Stimulated activated CD8-positive, alpha-beta memory T cell treated with anti-CD3 and anti-CD28 coated beads, Interleukin-2, amount 100 ng/mL, for 1 hour (primary cell): ENCODE data around the gene PLD4.
"Not testable (repeated sequence)": the region's sequence is repeated elsewhere in the genome, so short reads cannot be mapped to it uniquely, and the experiment has no call there.

Experiments used
- DNase-seq, 2 donors: peaks; one replicate each; pipeline ENCODE4 v3.0.0-alpha.2; 2020; ENCODE audit warnings: low read depth in 2 of 2

The PLD4 gene

DNA sequence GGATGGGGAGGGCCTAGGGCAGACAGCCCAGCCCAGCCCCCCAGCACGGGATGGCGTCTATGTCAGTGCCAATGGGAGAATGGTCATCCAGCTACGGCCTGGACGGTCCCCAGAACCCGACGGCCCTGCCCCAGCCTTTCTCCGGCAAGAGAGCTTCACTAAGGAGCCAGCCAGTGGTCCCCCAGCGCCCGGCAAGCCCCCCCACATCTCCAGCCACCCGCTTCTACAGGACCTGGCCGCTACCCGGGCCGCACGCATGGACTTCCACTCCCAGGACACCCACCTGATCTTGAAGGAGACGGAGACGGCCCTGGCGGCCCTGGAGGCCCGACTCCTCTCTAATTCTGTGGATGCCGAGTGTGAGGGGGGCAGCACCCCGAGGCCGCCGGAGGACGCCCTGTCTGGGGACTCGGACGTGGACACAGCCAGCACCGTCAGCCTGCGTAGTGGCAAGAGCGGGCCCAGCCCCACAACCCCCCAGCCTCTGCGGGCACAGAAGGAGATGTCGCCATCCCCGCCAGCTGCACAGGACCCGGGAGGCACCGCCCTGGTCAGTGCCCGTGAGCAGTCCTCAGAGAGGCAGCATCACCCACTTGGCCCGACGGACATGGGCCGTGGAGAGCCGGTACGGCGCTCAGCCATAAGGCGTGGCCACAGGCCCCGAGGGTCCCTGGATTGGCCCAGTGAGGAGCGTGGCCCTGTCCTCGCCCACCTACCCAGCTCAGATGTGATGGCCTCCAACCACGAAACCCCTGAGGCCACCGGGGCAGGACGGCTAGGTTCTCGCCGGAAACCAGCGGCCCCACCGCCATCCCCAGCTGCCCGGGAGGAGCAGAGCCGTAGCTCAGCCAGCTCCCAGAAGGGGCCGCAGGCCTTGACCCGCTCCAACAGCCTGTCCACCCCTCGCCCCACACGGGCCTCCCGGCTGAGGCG lies 37.7 kb upstream of the PLD4 start:
- no peak for DNase-seq

- no peak for DNase-seq
These were observed 36.8 kb upstream of the PLD4 start for GRCh38 chr14:104887623-104888488.

- no peak for DNase-seq
These were observed 35.9 kb upstream of the PLD4 start for GRCh38 chr14:104888489-104889374.

DNA sequence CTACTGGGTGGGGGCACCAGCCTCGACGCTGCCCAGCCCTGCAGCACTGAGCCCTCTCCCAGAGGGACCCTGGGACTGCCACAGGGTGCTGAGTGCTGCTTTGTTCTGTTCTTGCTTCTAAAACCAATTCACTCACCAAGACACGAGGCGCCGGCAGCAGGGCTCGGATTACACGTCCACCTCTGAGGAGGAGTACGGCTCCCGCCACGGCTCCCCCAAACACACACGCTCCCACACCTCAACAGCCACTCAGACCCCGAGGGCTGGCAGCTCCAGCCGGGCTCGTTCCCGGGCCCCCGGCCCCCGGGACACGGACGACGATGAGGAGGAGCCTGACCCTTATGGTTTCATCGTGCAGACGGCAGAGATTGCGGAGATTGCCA lies 35.3 kb upstream of the PLD4 start:
- no peak for DNase-seq

DNA sequence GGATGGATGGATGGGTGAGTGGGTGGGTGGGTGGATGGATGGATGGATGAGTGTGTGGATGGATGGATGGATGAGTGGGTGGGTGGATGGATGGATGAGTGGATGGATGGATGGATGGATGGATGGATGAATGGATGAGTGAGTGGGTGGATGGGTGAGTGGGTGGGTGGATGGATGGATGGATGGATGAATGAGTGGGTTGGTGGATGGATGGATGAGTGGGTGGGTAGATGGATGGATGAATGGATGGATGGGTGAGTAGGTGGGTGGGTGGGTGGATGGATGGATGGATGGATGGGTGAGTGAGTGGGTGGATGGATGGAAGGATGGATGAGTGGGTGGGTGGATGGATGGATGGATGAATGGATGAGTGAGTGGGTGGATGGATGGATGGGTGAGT lies 34.4 kb upstream of the PLD4 start:
- not testable (repeated sequence) for DNase-seq

DNA sequence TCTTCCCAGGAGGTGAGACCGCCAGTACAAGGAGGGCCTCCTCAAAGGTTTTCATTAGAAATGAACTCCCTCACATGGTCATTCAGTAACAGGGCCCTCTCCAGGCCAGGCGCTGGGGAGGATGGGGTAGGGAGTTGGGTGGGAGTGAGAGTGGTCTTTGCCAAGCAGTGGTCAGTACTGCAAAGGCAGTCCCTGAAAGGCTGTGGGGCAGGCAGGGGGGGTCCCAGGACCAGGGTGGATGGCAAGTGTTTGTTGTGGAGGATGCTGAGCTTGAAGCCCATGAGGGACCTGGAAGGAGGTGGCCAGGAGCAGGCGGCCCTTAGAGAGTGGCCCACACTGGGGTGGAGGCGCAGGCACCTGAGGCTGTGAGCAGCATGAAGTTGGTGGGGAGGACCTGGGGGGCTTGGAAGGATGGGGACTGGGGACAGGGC lies 33.5 kb upstream of the PLD4 start:
- DNase-seq, result no peak

DNA sequence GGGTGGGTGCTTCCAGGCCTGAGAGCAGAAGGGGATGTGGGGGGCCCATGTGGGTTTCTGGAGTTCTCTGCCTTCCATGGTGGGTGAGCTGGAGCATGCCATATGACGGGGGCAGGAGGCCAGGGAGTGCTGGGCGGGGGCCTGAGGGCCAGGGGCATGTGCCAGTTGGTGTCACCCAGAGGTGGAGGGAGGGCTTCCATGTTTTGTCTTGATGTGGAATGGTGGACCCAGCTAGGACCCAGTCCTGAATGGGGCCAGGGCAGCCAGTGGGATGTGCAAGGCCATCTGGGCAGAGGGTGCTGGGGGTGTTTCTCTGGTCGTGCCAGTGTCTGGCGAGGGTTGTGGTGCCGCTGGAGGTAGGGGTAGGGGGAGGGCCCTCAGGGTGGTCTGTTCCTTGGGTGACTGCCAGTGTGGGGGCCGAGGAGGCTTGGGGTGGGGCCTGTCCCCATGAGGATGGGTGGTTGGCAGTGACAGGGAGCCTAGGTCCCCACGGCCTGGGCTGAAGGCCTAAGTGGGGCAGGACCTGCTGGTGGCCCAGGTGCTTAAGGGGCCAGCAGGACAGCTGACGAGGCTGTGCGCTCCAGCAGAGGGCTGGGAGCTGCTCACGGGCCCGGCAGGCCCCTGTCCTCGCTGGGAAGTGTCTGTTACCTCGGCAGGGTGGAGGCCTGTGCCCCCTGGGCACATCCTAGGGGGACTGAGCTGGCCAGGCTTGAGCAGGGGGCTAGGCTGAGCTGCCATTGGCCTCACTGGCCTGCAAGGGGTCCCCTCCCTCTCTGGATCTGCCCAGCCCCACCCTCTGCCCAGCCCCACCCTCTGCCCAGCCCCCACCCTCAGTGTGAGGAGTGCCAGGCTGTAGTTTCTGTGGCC lies 32.8 kb upstream of the PLD4 start:
- no peak for DNase-seq

DNA sequence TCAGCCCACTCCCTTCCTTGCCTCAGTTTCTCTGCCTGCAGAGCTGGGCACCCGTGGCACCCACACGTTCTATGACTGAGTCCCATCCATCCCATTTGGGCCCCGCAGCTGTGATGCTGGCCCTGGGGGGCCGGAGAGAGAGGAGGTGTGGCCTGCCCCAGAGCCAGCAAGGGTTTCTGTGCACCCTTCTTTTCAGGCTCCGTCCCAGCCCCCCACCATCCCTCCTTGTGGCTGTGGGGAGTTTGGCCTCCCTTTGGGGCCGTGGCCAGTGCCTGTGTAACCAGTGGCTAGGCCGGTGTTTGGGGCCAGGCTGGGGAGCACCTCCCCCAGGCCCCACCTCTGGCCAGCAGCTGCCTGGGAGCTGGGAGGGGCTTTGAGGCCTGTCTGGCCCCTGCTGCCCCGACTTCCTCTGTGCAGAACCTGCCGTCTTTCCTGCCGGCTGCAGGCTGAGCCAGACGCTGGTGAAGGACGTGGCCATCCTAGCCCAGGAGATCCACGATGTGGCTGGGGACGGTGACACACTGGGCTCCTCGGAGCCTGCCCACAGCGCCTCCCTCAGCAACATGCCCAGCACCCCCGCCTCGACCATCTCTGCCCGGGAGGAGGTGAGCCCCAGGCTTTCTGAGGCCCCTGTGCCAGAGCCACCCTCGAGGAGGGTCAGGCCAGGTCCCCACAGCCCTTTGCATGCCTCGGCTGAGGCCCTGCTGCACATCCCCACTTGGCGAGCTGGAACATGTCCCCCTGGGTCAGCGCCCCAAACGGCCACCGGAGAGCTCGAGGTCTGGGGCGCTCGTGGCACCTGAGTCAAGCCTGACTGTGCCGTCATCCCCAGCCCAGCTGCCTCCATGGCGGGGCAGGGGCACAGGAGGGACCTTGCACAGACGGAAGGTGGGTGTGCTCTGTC lies 31.9 kb upstream of the PLD4 start:
- no peak for DNase-seq

GRCh38 chr14:104893435-104894207 lies 31.1 kb upstream of the PLD4 start:
- no peak for DNase-seq

GRCh38 chr14:104894331-104895206 lies 30.1 kb upstream of the PLD4 start:
- DNase-seq, result no peak

- no peak for DNase-seq
These were observed 29.4 kb upstream of the PLD4 start for GRCh38 chr14:104895207-104895785.

DNA sequence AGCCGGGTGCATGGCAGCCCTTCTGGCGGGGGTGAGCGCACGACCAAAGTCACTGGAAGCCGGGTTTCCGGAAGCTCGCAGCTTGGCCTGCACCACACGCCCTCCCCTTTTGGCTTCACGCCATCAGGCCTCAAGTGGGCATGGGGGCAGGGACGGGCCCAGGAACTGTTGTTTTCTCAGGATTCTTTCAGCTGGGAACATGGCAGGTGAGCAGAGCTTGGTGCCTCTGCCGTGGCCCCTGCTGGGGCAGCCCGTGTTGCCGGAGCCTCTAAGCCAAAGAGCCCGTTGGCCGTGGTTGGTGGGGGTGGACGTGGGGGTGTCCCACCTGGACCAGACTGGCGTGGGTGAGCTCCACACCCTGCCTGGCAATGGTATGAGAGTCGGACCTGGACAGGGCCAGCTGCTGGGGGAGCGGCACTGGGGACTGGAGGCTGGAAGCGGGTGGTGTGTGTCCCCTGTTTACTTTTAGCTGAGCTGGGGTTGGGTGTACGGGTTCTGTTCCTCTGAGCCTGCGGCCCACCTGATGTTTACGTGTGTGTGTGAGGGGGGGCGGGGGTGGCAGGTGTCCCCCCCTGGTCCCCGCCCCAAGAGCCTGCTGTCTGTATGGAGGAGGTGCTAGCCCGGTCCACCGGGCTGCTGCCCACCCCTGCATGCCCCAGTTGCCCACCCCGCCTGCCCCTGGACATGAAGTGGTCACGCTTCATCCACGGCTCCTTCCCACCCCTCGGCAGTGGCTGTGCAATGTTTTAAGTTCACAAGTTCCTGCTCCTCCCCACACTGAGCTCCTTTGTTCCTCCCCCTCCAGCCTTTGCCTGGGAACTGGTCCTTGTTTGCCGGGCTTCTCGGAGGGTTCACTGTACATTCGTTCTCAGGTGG lies 28.7 kb upstream of the PLD4 start:
- no peak for DNase-seq

GRCh38 chr14:104897330-104898194 lies 27.1 kb upstream of the PLD4 start:
- no peak for DNase-seq

DNA sequence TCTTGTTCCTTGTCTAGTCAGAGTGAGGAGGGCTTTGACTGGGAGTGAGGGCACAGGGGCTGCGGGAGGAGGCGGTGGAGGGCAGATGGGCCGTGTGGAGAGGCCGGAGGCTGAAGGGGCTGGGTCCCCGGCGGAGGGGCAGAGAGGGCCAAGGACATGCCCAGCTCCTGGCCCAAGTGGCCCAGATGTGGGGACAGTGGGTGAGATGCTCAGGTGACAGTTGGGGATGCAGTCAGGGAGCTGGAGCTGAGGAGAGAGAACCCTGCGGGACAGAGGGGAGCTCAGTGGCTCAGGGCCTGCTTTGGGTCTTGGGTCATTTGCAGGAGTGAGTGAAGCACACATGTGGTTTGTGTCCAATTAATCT lies 26.5 kb upstream of the PLD4 start:
- DNase-seq, result no peak

DNA sequence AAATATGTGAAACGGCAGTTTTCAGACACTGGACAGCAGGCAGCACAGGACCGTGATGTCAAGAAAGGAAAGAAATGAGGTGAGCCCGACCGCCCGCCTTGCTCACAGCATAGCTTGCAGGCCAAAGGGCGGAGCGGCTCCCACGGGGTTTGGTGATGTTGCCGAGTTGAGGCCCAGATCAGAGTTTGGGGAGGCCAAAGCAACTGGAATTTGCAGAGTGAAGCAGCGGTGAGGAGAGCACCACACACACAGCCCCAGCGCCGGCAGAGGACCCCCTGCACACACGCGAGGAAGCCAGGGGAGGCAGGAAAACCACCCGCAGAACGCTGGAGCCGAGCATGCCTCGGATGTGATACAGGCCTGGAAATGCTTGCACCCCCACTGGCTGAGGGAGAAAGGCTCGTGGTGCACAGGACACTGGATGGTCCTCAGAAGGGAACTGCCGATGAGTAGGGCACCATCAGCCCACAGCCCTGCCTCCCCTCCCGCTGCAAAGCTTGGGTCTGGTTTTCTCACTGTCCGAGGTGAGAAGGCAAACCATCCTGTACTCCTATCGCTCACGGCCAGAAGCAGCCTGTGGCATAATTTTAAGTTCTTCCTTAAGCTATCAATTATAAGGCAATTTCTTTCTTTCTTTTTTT lies 25.7 kb upstream of the PLD4 start:
- DNase-seq, result no peak
